ENCODE results near the gene GPR180.

DNA sequence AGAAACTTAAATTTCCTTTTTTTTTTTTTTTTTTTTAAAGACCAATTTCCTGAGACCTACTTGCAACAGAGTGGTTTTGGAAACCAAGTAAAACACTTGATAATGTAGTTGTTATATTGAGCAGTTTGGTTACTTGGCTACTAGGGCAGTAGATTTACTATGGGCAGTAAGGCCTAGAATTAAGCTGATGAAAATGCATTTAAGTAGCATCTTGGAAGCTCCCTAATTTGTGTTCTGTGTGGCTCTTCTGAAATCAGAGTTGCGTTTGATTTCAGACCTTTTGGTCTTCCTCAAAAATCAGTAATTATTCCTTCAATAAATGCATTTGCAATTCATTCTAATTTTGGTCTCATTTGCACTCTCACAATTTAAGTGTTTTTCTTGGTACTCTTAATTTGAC, 810 bp downstream of the GPR180 start:
- TF ChIP-seq EZH2phosphoT487 (IDR thresholded peaks at IDR 0.05; ENCODE audit: insufficient read depth, low read depth) (no peak), EZH2 (IDR thresholded peaks at IDR 0.05; ENCODE audit: insufficient read depth, poor library complexity, severe bottlenecking) (no peak)

Data from GM23248 (cell line).